AG09319 (cell line): ENCODE measurements around the gene WRAP53.
A peak's percentile ranks its signal among the peaks of the same experiment; 100 is the strongest.
"Not testable (repeated sequence)": the region's sequence is repeated elsewhere in the genome, so short reads cannot be mapped to it uniquely, and the experiment has no call there.

Experiments
- DNase-seq: peaks from one replicate; pipeline ENCODE4 v3.0.0-alpha.2; 2010; ENCODE audit warnings: low read depth; ENCODE audit errors: extremely low read depth
- CTCF ChIP-seq: IDR thresholded peaks from 2 replicates; pipeline ENCODE4 v1.5.1; 2011; ENCODE audit warnings: low read depth, mild to moderate bottlenecking, inconsistent platforms, low read length, moderate library complexity

Gene WRAP53

GRCh38 chr17:7687908-7688807 lies at the start of gene WRAP53:
WRAP53 (plus strand) TSS chr17:7688477; CDS start chr17:7688649, 172 bp downstream.
- no peak; the same call in none of the 2 replicates for TF ChIP-seq CTCF
- peak; percentile 98 for DNase-seq

GRCh38 chr17:7640783-7641182 lies 47.5 kb upstream of the WRAP53 start:
- TF ChIP-seq CTCF, result no peak
- DNase-seq, result no peak

GRCh38 chr17:7641635-7642034 lies 46.6 kb upstream of the WRAP53 start:
- DNase-seq, result not testable (repeated sequence)

GRCh38 chr17:7644775-7645174 lies 43.5 kb upstream of the WRAP53 start:
- DNase-seq, result no peak
- TF ChIP-seq CTCF, result no peak

GRCh38 chr17:7646457-7646856 lies 41.8 kb upstream of the WRAP53 start:
- no peak for TF ChIP-seq CTCF
- no peak for DNase-seq

- no peak for DNase-seq
- no peak for TF ChIP-seq CTCF
Measured at GRCh38 chr17:7647018-7647417, 41.3 kb upstream of the WRAP53 start.

GRCh38 chr17:7650509-7651096 lies 37.7 kb upstream of the WRAP53 start, which contains the start of gene ATP1B2:
ATP1B2 (plus strand) TSS chr17:7650926; CDS start chr17:7651519, 593 bp downstream.
- no peak for DNase-seq
- no peak for TF ChIP-seq CTCF
